Ovary (tissue), 9 donors: Measurements from ENCODE around the gene ZNF423. TPM values are rescaled to one million over a fixed set of nuclear protein-coding genes. Genes with fewer than 3 reads are reported as not detected.
"Not testable (repeated sequence)": the region's sequence is repeated elsewhere in the genome, so short reads cannot be mapped to it uniquely, and the experiment has no call there.

Experiments used
- DNase-seq, 5 donors: peaks; one replicate each; pipeline ENCODE4 v3.0.0-alpha.2; 2019 to 2020
- H3K27ac ChIP-seq, 2 donors: fragments of 200-600 bp; one replicate each; pipeline versions ENCODE4 v1.5.1 to v1.8.0; 2019 to 2022
- H3K27me3 ChIP-seq: fragments of 200-600 bp; one replicate; pipeline ENCODE4 v1.8.0; 2022
- H3K36me3 ChIP-seq: fragments of 200-600 bp; sonication (generic); one replicate; pipeline ENCODE4 v1.5.1; 2019
- H3K4me1 ChIP-seq: one replicate; pipeline ENCODE4 v1.8.1; 2013; ENCODE audit warnings: mild to moderate bottlenecking, moderate library complexity; ENCODE audit not compliant: insufficient read depth
- H3K4me3 ChIP-seq: fragments of 200-600 bp; sonication (generic); one replicate; pipeline ENCODE4 v1.5.1; 2017
- H3K9me3 ChIP-seq, 2 donors: fragments of 200-600 bp in 1 of 2; sonication (generic) in 1 of 2; one replicate each; pipeline versions ENCODE4 v1.5.1 to v1.8.1; 2013 to 2019; ENCODE audit warnings: mild to moderate bottlenecking in 1 of 2, moderate library complexity in 1 of 2
- CTCF ChIP-seq, 3 donors: fragments of 450-650 bp in 2 of 3; fragments of 200-600 bp in 1 of 3; IDR thresholded peaks; one replicate each; pipeline versions ENCODE4 v1.5.1 to v1.8.0; 2016 to 2022; ENCODE audit warnings: antibody characterized with exemption in 3 of 3, mild to moderate bottlenecking in 1 of 3
- EP300 ChIP-seq: sonication (generic); formaldehyde crosslinking; IDR thresholded peaks from one replicate; pipeline ENCODE4 v1.6.1; 2017; ENCODE audit warnings: antibody characterized with exemption
- POLR2A ChIP-seq: fragments of 450-650 bp; IDR thresholded peaks from one replicate; pipeline ENCODE4 v1.6.1; 2017; ENCODE audit warnings: antibody characterized with exemption, mild to moderate bottlenecking, moderate library complexity
- WGBS, 3 donors: extraction: QIAGEN DNeasy Blood & Tissue Kit in 1 of 3; methylation state at CpG; one replicate each; pipeline versions ENCODE4 v1.1.5 to v1.1.7; 2013 to 2017; 5-methylcytosine and 5-hydroxymethylcytosine counted together
- intact Hi-C, 4 donors: fragments of 100-400 bp; cut with DNase I; formaldehyde crosslinking; loops; one replicate each; pipeline versions ENCODE4 v1.11.0 to v1.15.1; 2022 to 2023
- polyA plus RNA-seq, 2 donors: library from polyadenylated mRNA; stranded (reverse); fragments of 200-250 nt in 1 of 2; fragments of 350-450 nt in 1 of 2; fragmentation: Illumina TruSeq in 1 of 2; extraction: RNeasy Lipid Tissue Mini Kit (QIAGEN cat#74804) in 1 of 2; gene quantifications; one replicate each; pipeline ENCODE4 v1.2.3, GENCODE V29; 2013 to 2014
- total RNA-seq, 7 donors: library from RNA; depleted of rRNA in 2 of 7; stranded (reverse); fragments of >200 nt in 2 of 7; fragmentation: NEBNext Ultra II Directional in 3 of 7; extraction: Animal tissue kit (Norgen Biotek cat#: 25700) in 3 of 7; gene quantifications; one replicate each; pipeline versions ENCODE4 v1.1.0 to v1.2.4, GENCODE V29; 2016 to 2023
- donor health status: DM: no; HTN: no; CAD: no; lungs with moderate emphysema.
- donor health status: DM: no; HTN: no; CAD: no.
- donor health status: Bipolar disorder and iron deficiency.
- donor health status: DM: yes; HTN: yes; CAD: no.
- donor health status: DM: no; HTN: no; CAD: no.
- donor health status: DM: yes; HTN: yes; CAD: no.

Gene ZNF423
- total and polyA plus RNA-seq, 9 donors, result 3.3 to 40.3 (median 12.4) TPM

GRCh38 chr16:49510141-49510540 is 345.8 kb downstream of the ZNF423 start:
- Histone ChIP-seq H3K27ac (no peak overlapping the region), H3K36me3 (no peaks in the 10 kb centered on the region), H3K4me1 (no peaks in the 10 kb centered on the region), H3K27me3 (no peaks in the 10 kb centered on the region), H3K4me3 (no peak overlapping the region), H3K9me3 (no peaks in the 10 kb centered on the region)
- WGBS, 3 donors, result 90 to 96% (median 93%) methylated on average over 8 of the region's 8 CpGs
- no peak for DNase-seq
- TF ChIP-seq POLR2A (no peak), EP300 (no peak), CTCF (IDR thresholded peaks at IDR 0.05) (no peak)
- intact Hi-C loops, result loop anchor here in 1 of 4 donors (5.0 kb wide), 1 partner anchor 82 kb away; no protein-coding TSS in a partner anchor

GRCh38 chr16:49506058-49507013 is 349.6 kb downstream of the ZNF423 start:
- DNase-seq, H3K36me3 ChIP-seq, H3K4me3 ChIP-seq, H3K9me3 ChIP-seq, H3K4me1 ChIP-seq, H3K27me3 ChIP-seq, intact Hi-C loops, H3K27ac ChIP-seq: not testable (repeated sequence)
- WGBS, 3 donors, result 82 to 91% (median 89%) methylated on average over 8 of the region's 8 CpGs

GRCh38 chr16:49505556-49505955 is 350.4 kb downstream of the ZNF423 start:
- H3K9me3 ChIP-seq, result no peaks in the 10 kb centered on the region
- TF ChIP-seq CTCF (IDR thresholded peaks at IDR 0.05) (no peak), EP300 (no peak), POLR2A (no peak)
- H3K36me3 ChIP-seq, result no peaks in the 10 kb centered on the region
- H3K4me3 ChIP-seq, result no peak overlapping the region
- DNase-seq, result peak in 2 of 5 donors; percentile 5 to 20
- 78 to 92% (median 90%) methylated on average over 6 of the region's 6 CpGs for WGBS, 3 donors
- no peaks in the 10 kb centered on the region for H3K4me1 ChIP-seq
- intact Hi-C loops, result no loop called here
- H3K27ac ChIP-seq, result no peak overlapping the region
- H3K27me3 ChIP-seq, result no peaks in the 10 kb centered on the region

GRCh38 chr16:49504626-49505025 is 351.3 kb downstream of the ZNF423 start:
- intact Hi-C loops, result no loop called here
- H3K36me3 ChIP-seq, result no peaks in the 10 kb centered on the region
- H3K27me3 ChIP-seq, result no peaks in the 10 kb centered on the region
- no peak overlapping the region for H3K27ac ChIP-seq
- TF ChIP-seq EP300 (no peak), POLR2A (no peak), CTCF (IDR thresholded peaks at IDR 0.05) (no peak)
- H3K4me3 ChIP-seq, result no peak overlapping the region
- H3K4me1 ChIP-seq, result no peaks in the 10 kb centered on the region
- no peaks in the 10 kb centered on the region for H3K9me3 ChIP-seq
- DNase-seq, result peak in 1 of 5 donors; percentile 6
- 94 to 96% (median 95%) methylated on average over 2 of the region's 2 CpGs for WGBS, 3 donors

GRCh38 chr16:49504023-49504364 is 351.9 kb downstream of the ZNF423 start:
- Histone ChIP-seq H3K36me3 (no peaks in the 10 kb centered on the region), H3K27ac (no peak overlapping the region), H3K4me1 (no peaks in the 10 kb centered on the region), H3K27me3 (no peaks in the 10 kb centered on the region), H3K4me3 (no peak overlapping the region), H3K9me3 (no peaks in the 10 kb centered on the region)
- TF ChIP-seq POLR2A (no peak), CTCF (IDR thresholded peaks at IDR 0.05) (no peak)
- 88 to 90% (median 89%) methylated on average over 2 of the region's 2 CpGs for WGBS, 3 donors
- DNase-seq, result no peak
- intact Hi-C loops, result no loop called here
